K562 (cell line): ENCODE measurements around the gene KCNC3. TPM values are rescaled to one million over a fixed set of nuclear protein-coding genes. Genes with fewer than 3 reads are reported as not detected.

ENCODE experiments used
- AFF1 ChIP-seq, 2 experiments: fragments of 450-650 bp; IDR thresholded peaks; 2 replicates each; pipeline ENCODE4 v1.6.1; 2018; ENCODE audit warnings: mild to moderate bottlenecking in 2 of 2, low read depth in 1 of 2; ENCODE audit not compliant: partially characterized antibody in 2 of 2
- ATF3 ChIP-seq, 2 experiments: fragments of 450-650 bp in 1 of 2; sonication (generic) in 1 of 2; formaldehyde crosslinking in 1 of 2; IDR thresholded peaks in 1 of 2; conservative IDR thresholded peaks in 1 of 2; 2 replicates each; pipeline versions ENCODE4 v1.6.1 to v1.8.1; 2016 to 2023; ENCODE audit warnings: mild to moderate bottlenecking in 2 of 2, moderate library complexity in 2 of 2, inconsistent platforms in 1 of 2, missing genetic modification reagents in 1 of 2
- FOXM1 ChIP-seq, 2 experiments: fragments of 450-650 bp in 1 of 2; sonication (generic) in 1 of 2; formaldehyde crosslinking in 1 of 2; IDR thresholded peaks; 2 replicates each; pipeline versions ENCODE4 v1.6.1 to v1.9.0; 2017 to 2022; ENCODE audit warnings: low read depth in 2 of 2, mild to moderate bottlenecking in 2 of 2, missing genetic modification reagents in 1 of 2, moderate library complexity in 1 of 2
- HDAC1 ChIP-seq, 2 experiments: fragments of 450-650 bp; IDR thresholded peaks; 2 replicates each; pipeline ENCODE4 v1.6.1; 2016 to 2017; ENCODE audit warnings: inconsistent platforms in 1 of 2, mild to moderate bottlenecking in 1 of 2, moderate library complexity in 1 of 2
- JUN ChIP-seq, 2 experiments: sonication (generic) in 1 of 2; formaldehyde crosslinking in 1 of 2; IDR thresholded peaks; 2 replicates each; pipeline versions ENCODE4 v1.6.1 to v1.8.0; 2012 to 2022; ENCODE audit warnings: borderline replicate concordance in 2 of 2, mild to moderate bottlenecking in 2 of 2, improper control_type of control experiment in 1 of 2, low read depth in 1 of 2, low read length in 1 of 2, missing genetic modification reagents in 1 of 2
- LARP7 ChIP-seq: fragments of 450-650 bp; IDR thresholded peaks from 2 replicates; pipeline ENCODE4 v1.6.1; 2016
- MEF2D ChIP-seq: conservative IDR thresholded peaks from 2 replicates; pipeline ENCODE4 v1.6.1; 2016; ENCODE audit warnings: low read depth, missing genetic modification characterization, missing compliant biosample characterization
- MTA1 ChIP-seq: fragments of 450-650 bp; IDR thresholded peaks from 2 replicates; pipeline ENCODE4 v1.6.1; 2017; ENCODE audit warnings: borderline replicate concordance
- NCOA1 ChIP-seq: fragments of 450-650 bp; IDR thresholded peaks from 2 replicates; pipeline ENCODE4 v1.6.1; 2016; ENCODE audit warnings: low read depth
- NONO ChIP-seq, 2 experiments: fragments of 200-400 bp in 1 of 2; fragments of 450-650 bp in 1 of 2; formaldehyde crosslinking in 1 of 2; IDR thresholded peaks; 2 replicates each; pipeline ENCODE4 v1.6.1; 2017; ENCODE audit warnings: low read depth in 2 of 2, mild to moderate bottlenecking in 2 of 2, moderate library complexity in 2 of 2, low read length in 1 of 2
- PHF20 ChIP-seq: fragments of 450-650 bp; IDR thresholded peaks from 2 replicates; pipeline ENCODE4 v1.6.1; 2018; ENCODE audit not compliant: partially characterized antibody
- SIX5 ChIP-seq, 2 experiments: IDR thresholded peaks; 2 replicates each; pipeline ENCODE4 v1.6.1; 2011; ENCODE audit warnings: low read length in 2 of 2, borderline replicate concordance in 1 of 2, low read depth in 1 of 2, mild to moderate bottlenecking in 1 of 2, moderate library complexity in 1 of 2; ENCODE audit not compliant: insufficient read depth in 1 of 2
- SNAPC5 ChIP-seq: fragments of 250-450 bp; sonication (Bioruptor Pico); IDR thresholded peaks from 2 replicates; pipeline ENCODE4 v1.8.0; 2021; ENCODE audit warnings: moderate library complexity, mild to moderate bottlenecking, inconsistent platforms
- ZBTB1 ChIP-seq: sonication (generic); formaldehyde crosslinking; IDR thresholded peaks from 2 replicates; pipeline ENCODE4 v1.8.1; 2023; ENCODE audit warnings: missing genetic modification reagents, low read depth, mild to moderate bottlenecking, borderline replicate concordance
- ZEB2 ChIP-seq: fragments of 450-650 bp; IDR thresholded peaks from 2 replicates; pipeline ENCODE4 v1.6.1; 2016
- ZFX ChIP-seq: sonication (generic); formaldehyde crosslinking; IDR thresholded peaks from 2 replicates; pipeline ENCODE4 v1.8.0; 2022; ENCODE audit warnings: mild to moderate bottlenecking, missing genetic modification reagents, moderate library complexity
- ZNF23 ChIP-seq: fragments of 250-450 bp; sonication (Bioruptor Pico); IDR thresholded peaks from 2 replicates; pipeline ENCODE4 v1.4.0; 2020; ENCODE audit warnings: mild to moderate bottlenecking
- ZNF263 ChIP-seq: sonication (generic); formaldehyde crosslinking; IDR thresholded peaks from 2 replicates; pipeline ENCODE4 v1.8.0; 2022; ENCODE audit warnings: mild to moderate bottlenecking, missing genetic modification reagents, borderline replicate concordance
- ZNF655 ChIP-seq: fragments of 250-450 bp; sonication (Bioruptor Pico); IDR thresholded peaks from 2 replicates; pipeline ENCODE4 v1.5.0; 2021
- polyA plus RNA-seq, 8 experiments: library from polyadenylated mRNA; depleted of rRNA in 4 of 8; stranded (reverse) in 5 of 8; unstranded in 3 of 8; fragments of >200 nt; fragmentation: Nextera tagmentation in 2 of 8; fragmentation: Illumina TruSeq in 1 of 8; extraction: Ambion mirVana in 2 of 8; extraction: Trizol in 1 of 8; gene quantifications; 2 replicates each; pipeline versions ENCODE4 v1.2.1 to v1.2.3, GENCODE V29; 2011 to 2014; ENCODE audit warnings: inconsistent platforms in 1 of 8, missing spikeins in 1 of 8
- total RNA-seq, 7 experiments: library from RNA; depleted of rRNA in 6 of 7; stranded (reverse); fragments of >200 nt in 6 of 7; fragmentation: Illumina TruSeq in 2 of 7; extraction: Trizol in 2 of 7; gene quantifications; 2 replicates each; pipeline versions ENCODE4 v1.2.1 to v1.2.3, GENCODE V29; 2011 to 2021; ENCODE audit warnings: low replicate concordance in 1 of 7

The KCNC3 gene
- total and polyA plus RNA-seq, 9 of the 15 experiments (the other 6 are each of a cell fraction or from before 2014, with no cell fraction given), result 0.03 to 26.2 (median 2.0) TPM

GRCh38 chr19:50358483-50359327, 29.5 kb upstream of the KCNC3 start (continued):
- TF ChIP-seq AFF1 (IDR thresholded peaks at IDR 0.05; ENCODE audit: low read depth in 1 of 2, partially characterized antibody in 2 of 2) (peak in 1 of 2 experiments; percentile 29), FOXM1 (IDR thresholded peaks at IDR 0.05; ENCODE audit: low read depth) (no peak), FOXM1 (CRISPR knock-in tag; IDR thresholded peaks at IDR 0.05; ENCODE audit: low read depth) (no peak), MTA1 (peak; percentile 89), LARP7 (no peak), JUN (IDR thresholded peaks at IDR 0.05; ENCODE audit: borderline replicate concordance, low read depth, low read length) (peak; percentile 94), JUN (CRISPR knock-in tag; IDR thresholded peaks at IDR 0.05; ENCODE audit: borderline replicate concordance) (peak; percentile 97), NCOA1 (peak; percentile 99), ZBTB1 (CRISPR knock-in tag) (no peak), ZNF263 (CRISPR knock-in tag) (peak; percentile 68; the same call in 1 of the 2 replicates), NONO (IDR thresholded peaks at IDR 0.05; ENCODE audit: low read depth in 2 of 2, low read length in 1 of 2) (no peak), ATF3 (IDR thresholded peaks at IDR 0.05) (peak; percentile 100), ATF3 (CRISPR knock-in tag; conservative IDR thresholded peaks at IDR 0.05) (peak; percentile 83), ZFX (CRISPR knock-in tag) (peak; percentile 91), MEF2D (0 out of 2 replicates have a peak, but pooled peaks have one; percentile 54), SNAPC5 (no peak), HDAC1 (IDR thresholded peaks at IDR 0.05) (0 out of 4 replicates have a peak, but pooled peaks of 1 of the 2 experiments have one; percentile 48), SIX5 (IDR thresholded peaks at IDR 0.05; ENCODE audit: borderline replicate concordance in 1 of 2, insufficient read depth in 1 of 2, low read depth in 1 of 2, low read length in 2 of 2) (no peak), ZNF23 (CRISPR knock-in tag) (no peak), ZEB2 (peak; percentile 95), PHF20 (peak; percentile 40), ZNF655 (CRISPR knock-in tag) (no peak)
